RKO (cell line): Measurements from ENCODE around the gene ATG7.
"Not testable (repeated sequence)": the region's sequence is repeated elsewhere in the genome, so short reads cannot be mapped to it uniquely, and the experiment has no call there.

Experiments used
- DNase-seq: peaks from one replicate; pipeline ENCODE4 v3.0.0-alpha.2; 2016; ENCODE audit warnings: low spot score

ATG7 gene

GRCh38 chr3:11593318-11594034 lies 321.3 kb downstream of the ATG7 start:
- no peak for DNase-seq

GRCh38 chr3:11595024-11595423 lies 322.8 kb downstream of the ATG7 start:
- not testable (repeated sequence) for DNase-seq

- no peak for DNase-seq
Observed at GRCh38 chr3:11596387-11596786, 324.2 kb downstream of the ATG7 start.

- DNase-seq, result peak; percentile 49
Observed at GRCh38 chr3:11600501-11601282, 328.5 kb downstream of the ATG7 start.

GRCh38 chr3:11601446-11602238 lies 329.4 kb downstream of the ATG7 start:
- no peak for DNase-seq

- no peak for DNase-seq
Observed at GRCh38 chr3:11602239-11602840, 330.1 kb downstream of the ATG7 start.

GRCh38 chr3:11602886-11603527 lies 330.8 kb downstream of the ATG7 start:
- no peak for DNase-seq

GRCh38 chr3:11603628-11604027 lies 331.4 kb downstream of the ATG7 start:
- no peak for DNase-seq

- DNase-seq, result no peak
Observed at GRCh38 chr3:11604139-11604892, 332.1 kb downstream of the ATG7 start.

GRCh38 chr3:11605398-11605797 lies 333.2 kb downstream of the ATG7 start:
- DNase-seq, result no peak

- no peak for DNase-seq
Observed at GRCh38 chr3:11606090-11606784, 334.0 kb downstream of the ATG7 start.

- DNase-seq, result no peak
Observed at GRCh38 chr3:11606865-11607440, 334.8 kb downstream of the ATG7 start.
